Suprapubic skin (tissue), 4 donors: ENCODE results near the gene BRIP1. TPM values are rescaled to one million over a fixed set of nuclear protein-coding genes. Genes with fewer than 3 reads are reported as not detected.
A peak's percentile ranks its signal among the peaks of the same experiment; 100 is the strongest.

ENCODE experiments used
- DNase-seq, 2 donors: peaks; one replicate each; pipeline ENCODE4 v3.0.0-alpha.2; 2019; ENCODE audit warnings: low spot score in 2 of 2
- H3K27ac ChIP-seq: fragments of 200-600 bp; sonication (generic); one replicate; pipeline ENCODE4 v1.5.1; 2019
- H3K27me3 ChIP-seq: fragments of 200-600 bp; sonication (generic); one replicate; pipeline ENCODE4 v1.5.1; 2019
- H3K36me3 ChIP-seq: fragments of 200-600 bp; sonication (generic); one replicate; pipeline ENCODE4 v1.5.1; 2019
- H3K4me1 ChIP-seq: fragments of 200-600 bp; sonication (generic); one replicate; pipeline ENCODE4 v1.5.1; 2019
- H3K4me3 ChIP-seq: fragments of 200-600 bp; sonication (generic); one replicate; pipeline ENCODE4 v1.5.1; 2019; ENCODE audit warnings: mild to moderate bottlenecking
- H3K9me3 ChIP-seq: fragments of 200-600 bp; sonication (generic); one replicate; pipeline ENCODE4 v1.5.1; 2019
- EP300 ChIP-seq: sonication (generic); formaldehyde crosslinking; IDR thresholded peaks from one replicate; pipeline ENCODE4 v1.6.1; 2017; ENCODE audit warnings: antibody characterized with exemption
- POLR2A ChIP-seq, 2 donors: fragments of 450-650 bp; IDR thresholded peaks; one replicate each; pipeline ENCODE4 v1.6.1; 2017; ENCODE audit warnings: antibody characterized with exemption in 2 of 2, mild to moderate bottlenecking in 2 of 2, moderate library complexity in 2 of 2
- POLR2AphosphoS5 ChIP-seq, 3 donors: sonication (generic); formaldehyde crosslinking; IDR thresholded peaks; one replicate each; pipeline ENCODE4 v1.6.1; 2017; ENCODE audit warnings: antibody characterized with exemption in 3 of 3
- WGBS: methylation state at CpG from one replicate; pipeline ENCODE4 v1.1.5; 2018; 5-methylcytosine and 5-hydroxymethylcytosine counted together
- total RNA-seq, 4 donors: library from RNA; depleted of rRNA; stranded (reverse); fragments of >200 nt; gene quantifications; one replicate each; pipeline ENCODE4 v1.1.0, GENCODE V29; 2016
- TF ChIP-seq, protein P1 (sequence below), 2 donors: fragments of 200-600 bp in 1 of 2; fragments of 450-650 bp in 1 of 2; sonication (generic) in 1 of 2; IDR thresholded peaks; one replicate each; pipeline ENCODE4 v1.5.1; 2016 to 2019; ENCODE audit warnings: antibody characterized with exemption in 2 of 2, mild to moderate bottlenecking in 1 of 2, moderate library complexity in 1 of 2

Gene BRIP1
- total RNA-seq, 4 donors from 2014 or later, result 0.60 to 5.1 (median 1.8) TPM

DNA sequence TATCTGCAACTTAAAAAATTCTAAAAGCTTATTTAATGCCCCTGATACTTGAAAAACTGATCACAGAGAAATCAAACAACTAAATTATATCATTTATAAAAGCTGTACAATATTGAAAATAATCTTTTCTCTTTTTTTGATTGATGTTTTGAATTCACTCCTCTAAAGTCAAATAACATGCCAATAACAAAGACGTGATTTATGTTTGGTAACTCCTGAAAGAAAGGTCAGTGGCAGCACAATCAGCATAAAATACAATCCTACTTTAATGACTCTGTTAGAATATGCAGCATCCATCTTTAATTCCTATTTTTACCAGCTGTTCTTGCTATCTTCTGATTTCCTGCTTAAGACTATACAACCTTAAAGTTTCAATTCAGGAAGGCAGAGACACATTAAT, 221.6 kb downstream of the BRIP1 start:
- Histone ChIP-seq H3K9me3 (no peaks in the 10 kb centered on the region), H3K27ac (no peak overlapping the region), H3K4me1 (no peaks in the 10 kb centered on the region), H3K27me3 (peaks cover 5% of the 10 kb centered on the region), H3K4me3 (no peak overlapping the region), H3K36me3 (no peaks in the 10 kb centered on the region)
- DNase-seq, result no peak
- TF ChIP-seq POLR2A (IDR thresholded peaks at IDR 0.05) (no peak), EP300 (no peak)
- 62% methylated on average over 1 of the region's 1 CpG for WGBS

GRCh38 chr17:61641084-61641483, 222.2 kb downstream of the BRIP1 start:
- TF ChIP-seq POLR2A (IDR thresholded peaks at IDR 0.05) (no peak), EP300 (no peak)
- TF ChIP-seq, protein P1, sequence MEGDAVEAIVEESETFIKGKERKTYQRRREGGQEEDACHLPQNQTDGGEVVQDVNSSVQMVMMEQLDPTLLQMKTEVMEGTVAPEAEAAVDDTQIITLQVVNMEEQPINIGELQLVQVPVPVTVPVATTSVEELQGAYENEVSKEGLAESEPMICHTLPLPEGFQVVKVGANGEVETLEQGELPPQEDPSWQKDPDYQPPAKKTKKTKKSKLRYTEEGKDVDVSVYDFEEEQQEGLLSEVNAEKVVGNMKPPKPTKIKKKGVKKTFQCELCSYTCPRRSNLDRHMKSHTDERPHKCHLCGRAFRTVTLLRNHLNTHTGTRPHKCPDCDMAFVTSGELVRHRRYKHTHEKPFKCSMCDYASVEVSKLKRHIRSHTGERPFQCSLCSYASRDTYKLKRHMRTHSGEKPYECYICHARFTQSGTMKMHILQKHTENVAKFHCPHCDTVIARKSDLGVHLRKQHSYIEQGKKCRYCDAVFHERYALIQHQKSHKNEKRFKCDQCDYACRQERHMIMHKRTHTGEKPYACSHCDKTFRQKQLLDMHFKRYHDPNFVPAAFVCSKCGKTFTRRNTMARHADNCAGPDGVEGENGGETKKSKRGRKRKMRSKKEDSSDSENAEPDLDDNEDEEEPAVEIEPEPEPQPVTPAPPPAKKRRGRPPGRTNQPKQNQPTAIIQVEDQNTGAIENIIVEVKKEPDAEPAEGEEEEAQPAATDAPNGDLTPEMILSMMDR (IDR thresholded peaks at IDR 0.05), result no peak

GRCh38 chr17:61639818-61640217, 223.5 kb downstream of the BRIP1 start:
- no peak overlapping the region for H3K27ac ChIP-seq
- no peak overlapping the region for H3K4me3 ChIP-seq
- no peak for DNase-seq
- H3K36me3 ChIP-seq, result no peaks in the 10 kb centered on the region
- peaks cover 5% of the 10 kb centered on the region for H3K27me3 ChIP-seq
- H3K9me3 ChIP-seq, result no peaks in the 10 kb centered on the region
- H3K4me1 ChIP-seq, result no peaks in the 10 kb centered on the region
- TF ChIP-seq EP300, result no peak
- TF ChIP-seq, protein P1 (IDR thresholded peaks at IDR 0.05), result no peak
- 73% methylated on average over 1 of the region's 1 CpG for WGBS

More at GRCh38 chr17:61641084-61641483, 222.2 kb downstream of the BRIP1 start:
- H3K4me3 ChIP-seq, result no peak overlapping the region
- no peak overlapping the region for H3K27ac ChIP-seq
- DNase-seq, result no peak
- 87% methylated on average over 6 of the region's 6 CpGs for WGBS
- H3K36me3 ChIP-seq, result no peaks in the 10 kb centered on the region
- H3K4me1 ChIP-seq, result no peaks in the 10 kb centered on the region
- H3K9me3 ChIP-seq, result no peaks in the 10 kb centered on the region
- H3K27me3 ChIP-seq, result peaks cover 5% of the 10 kb centered on the region

DNA sequence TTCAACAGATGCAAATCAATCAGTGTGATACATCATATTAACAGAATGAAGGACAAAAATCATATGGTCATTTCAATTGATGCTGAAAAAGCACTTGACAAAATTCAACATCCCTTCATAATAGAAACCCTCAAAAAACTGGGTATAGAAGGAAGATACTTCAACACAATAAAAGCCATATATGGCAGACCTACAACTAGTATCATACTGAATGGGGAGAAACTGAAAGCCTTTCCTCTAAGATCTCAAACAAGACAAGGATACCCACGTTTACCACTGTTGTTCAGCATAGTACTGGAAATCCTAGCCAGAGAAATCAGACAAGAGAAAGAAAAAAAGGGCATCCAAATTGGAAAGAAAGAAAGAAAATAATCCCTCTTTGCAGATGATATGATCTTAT, 225.2 kb downstream of the BRIP1 start:
- H3K27ac ChIP-seq, result no peak overlapping the region
- no peaks in the 10 kb centered on the region for H3K36me3 ChIP-seq
- TF ChIP-seq POLR2A (IDR thresholded peaks at IDR 0.05) (no peak), POLR2AphosphoS5 (IDR thresholded peaks at IDR 0.05) (no peak)
- TF ChIP-seq, protein P1 (IDR thresholded peaks at IDR 0.05), result no peak
- WGBS, result 52% methylated on average over 1 of the region's 1 CpG
- H3K4me3 ChIP-seq, result no peak overlapping the region
- H3K9me3 ChIP-seq, result no peaks in the 10 kb centered on the region
- no peaks in the 10 kb centered on the region for H3K4me1 ChIP-seq
- DNase-seq, result no peak
- H3K27me3 ChIP-seq, result no peaks in the 10 kb centered on the region

DNA sequence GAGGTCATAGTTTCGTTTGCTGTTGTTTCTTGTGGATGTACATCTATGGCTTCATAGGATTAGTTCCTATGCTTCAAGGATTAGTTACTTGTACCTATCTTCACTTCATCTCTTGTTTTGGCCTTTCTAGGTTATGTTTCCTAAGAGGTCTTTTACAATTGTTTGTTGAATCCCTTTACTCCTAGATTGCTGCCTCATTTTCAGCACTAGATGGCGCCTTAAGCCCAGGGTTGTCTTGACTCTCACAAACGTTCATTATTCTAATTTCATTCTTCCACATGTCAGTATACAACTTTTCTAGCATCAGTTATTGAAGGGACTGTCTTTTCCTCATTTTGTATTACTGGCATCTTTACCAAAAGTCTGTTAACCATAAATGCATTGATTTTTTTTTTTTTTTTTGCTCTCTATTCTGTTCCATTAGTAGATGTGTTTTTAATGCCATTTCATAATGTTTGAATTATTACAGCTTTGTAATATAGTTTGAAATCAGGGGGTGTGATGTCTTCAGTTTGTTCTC, 227.4 kb downstream of the BRIP1 start:
- Histone ChIP-seq H3K27ac (no peak overlapping the region), H3K4me3 (no peak overlapping the region), H3K36me3 (no peaks in the 10 kb centered on the region), H3K4me1 (no peaks in the 10 kb centered on the region), H3K27me3 (no peaks in the 10 kb centered on the region), H3K9me3 (no peaks in the 10 kb centered on the region)
- WGBS, result 13% methylated on average over 3 of the region's 3 CpGs
- no peak for DNase-seq
- no peak for TF ChIP-seq POLR2A (IDR thresholded peaks at IDR 0.05)
- TF ChIP-seq POLR2AphosphoS5 (IDR thresholded peaks at IDR 0.05), result no peak
- TF ChIP-seq, protein P1 (IDR thresholded peaks at IDR 0.05), result peak in 1 of 2 donors; percentile 21
- no peak for TF ChIP-seq EP300

GRCh38 chr17:61634942-61635538, 228.3 kb downstream of the BRIP1 start:
- Histone ChIP-seq H3K9me3 (no peaks in the 10 kb centered on the region), H3K36me3 (no peaks in the 10 kb centered on the region), H3K4me1 (no peaks in the 10 kb centered on the region), H3K27me3 (no peaks in the 10 kb centered on the region), H3K4me3 (no peak overlapping the region), H3K27ac (no peak overlapping the region)
- TF ChIP-seq POLR2AphosphoS5 (IDR thresholded peaks at IDR 0.05), result no peak
- TF ChIP-seq EP300, result no peak
- TF ChIP-seq, protein P1 (IDR thresholded peaks at IDR 0.05), result no peak
- TF ChIP-seq POLR2A (IDR thresholded peaks at IDR 0.05), result no peak
- WGBS, result 79% methylated on average over 5 of the region's 5 CpGs
- DNase-seq, result no peak
